GM18502 (cell line): ENCODE results near the gene CTDSPL.
"Not testable (repeated sequence)": the region's sequence is repeated elsewhere in the genome, so short reads cannot be mapped to it uniquely, and the experiment has no call there.

ENCODE experiments used
- ATAC-seq: cut with Tn5 transposase; IDR thresholded peaks from one replicate; pipeline ENCODE4 v1.9.1; 2021; ENCODE audit warnings: mild to moderate bottlenecking; ENCODE audit not compliant: unreplicated experiment, poor library complexity

The CTDSPL gene

DNA sequence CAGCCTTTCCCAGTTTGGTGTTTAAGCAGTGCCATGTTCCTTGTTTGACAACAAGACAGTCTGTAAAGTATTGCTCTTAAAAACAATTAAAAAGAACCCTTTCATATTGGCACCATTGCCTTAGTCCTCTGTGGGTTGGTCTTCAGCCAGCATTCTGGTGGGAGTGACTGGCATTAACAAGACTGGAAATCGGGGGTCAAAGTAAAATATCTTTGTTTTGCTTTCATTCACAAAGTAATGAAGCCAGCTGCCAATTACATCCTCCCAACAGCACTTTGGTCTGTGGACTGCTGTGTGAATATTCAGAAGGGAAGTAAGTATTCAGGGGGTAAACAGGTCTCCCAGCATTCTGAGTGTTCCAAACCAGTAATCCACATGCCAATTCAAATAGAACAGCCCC lies 120.7 kb downstream of the CTDSPL start:
- ATAC-seq = no peak

DNA sequence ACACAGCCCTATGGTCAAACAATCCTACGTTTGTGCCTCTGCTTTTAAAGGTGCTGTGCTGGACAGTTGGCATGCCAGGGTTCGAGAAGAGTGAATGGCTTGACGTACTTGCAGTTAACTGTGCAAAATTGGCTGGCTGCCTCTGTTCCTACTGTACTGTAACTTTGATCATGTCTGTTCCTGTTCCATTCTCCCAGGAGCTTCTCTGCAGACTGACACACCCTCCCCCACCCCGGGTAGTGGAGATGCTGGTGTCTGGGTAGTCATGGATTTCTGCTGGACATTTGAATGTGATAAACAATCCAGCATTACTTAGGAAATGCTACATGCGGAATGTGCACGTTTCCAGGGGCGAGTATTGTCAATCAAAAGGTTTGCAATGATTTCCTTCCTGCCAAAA lies 122.4 kb downstream of the CTDSPL start:
- no peak for ATAC-seq

DNA sequence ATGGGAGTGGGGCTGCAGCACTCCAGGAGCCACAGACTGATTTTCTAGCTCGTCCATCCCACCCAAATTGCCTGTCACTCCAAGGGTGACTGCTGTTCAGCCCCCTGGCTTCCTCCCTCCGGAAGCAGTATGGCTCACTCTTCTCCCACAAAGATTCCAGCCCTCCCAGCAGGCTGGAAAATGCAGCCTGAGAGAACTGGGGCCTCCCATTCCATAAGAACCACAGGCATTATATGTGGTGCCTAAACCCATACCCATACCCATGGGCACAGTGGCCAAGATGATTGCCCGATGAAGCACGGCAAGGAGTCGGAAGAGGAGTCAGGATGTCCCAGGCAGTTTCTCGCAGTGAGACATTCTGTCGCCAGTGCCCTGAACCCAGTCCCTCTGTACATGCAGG lies 122.9 kb downstream of the CTDSPL start:
- no peak for ATAC-seq

DNA sequence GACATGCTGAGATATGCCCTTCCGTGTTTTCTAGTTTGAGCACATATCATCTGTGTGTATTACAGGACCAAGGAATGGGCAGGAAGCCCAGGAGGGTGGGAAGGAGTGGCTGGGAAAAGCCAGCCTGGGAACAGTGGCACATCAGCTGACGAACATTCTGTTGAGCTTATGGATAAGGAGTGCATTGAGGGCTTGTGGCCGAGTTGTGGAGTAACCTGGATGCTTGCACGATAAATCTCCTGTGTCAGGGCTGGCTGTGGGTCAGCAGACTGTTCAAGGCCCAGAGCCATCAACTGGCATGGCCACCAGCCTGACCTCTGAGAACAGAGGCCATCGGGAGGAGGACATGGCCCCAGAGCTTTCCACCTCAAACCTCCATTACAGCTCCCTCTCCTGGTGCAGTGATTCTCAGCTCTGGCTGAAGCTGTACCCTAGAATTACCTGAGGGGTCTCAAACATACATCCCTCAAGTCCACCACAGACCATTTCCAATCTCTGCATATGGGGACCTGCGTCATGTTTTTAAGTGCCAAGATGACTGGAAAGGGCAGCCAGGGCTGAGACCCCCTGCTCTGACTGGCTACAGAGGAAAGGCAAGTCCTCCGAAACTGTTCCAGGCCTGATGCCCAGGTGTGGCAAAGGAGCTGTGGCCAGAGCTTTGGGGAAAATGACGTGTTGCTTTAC lies 124.1 kb downstream of the CTDSPL start:
- no peak for ATAC-seq

DNA sequence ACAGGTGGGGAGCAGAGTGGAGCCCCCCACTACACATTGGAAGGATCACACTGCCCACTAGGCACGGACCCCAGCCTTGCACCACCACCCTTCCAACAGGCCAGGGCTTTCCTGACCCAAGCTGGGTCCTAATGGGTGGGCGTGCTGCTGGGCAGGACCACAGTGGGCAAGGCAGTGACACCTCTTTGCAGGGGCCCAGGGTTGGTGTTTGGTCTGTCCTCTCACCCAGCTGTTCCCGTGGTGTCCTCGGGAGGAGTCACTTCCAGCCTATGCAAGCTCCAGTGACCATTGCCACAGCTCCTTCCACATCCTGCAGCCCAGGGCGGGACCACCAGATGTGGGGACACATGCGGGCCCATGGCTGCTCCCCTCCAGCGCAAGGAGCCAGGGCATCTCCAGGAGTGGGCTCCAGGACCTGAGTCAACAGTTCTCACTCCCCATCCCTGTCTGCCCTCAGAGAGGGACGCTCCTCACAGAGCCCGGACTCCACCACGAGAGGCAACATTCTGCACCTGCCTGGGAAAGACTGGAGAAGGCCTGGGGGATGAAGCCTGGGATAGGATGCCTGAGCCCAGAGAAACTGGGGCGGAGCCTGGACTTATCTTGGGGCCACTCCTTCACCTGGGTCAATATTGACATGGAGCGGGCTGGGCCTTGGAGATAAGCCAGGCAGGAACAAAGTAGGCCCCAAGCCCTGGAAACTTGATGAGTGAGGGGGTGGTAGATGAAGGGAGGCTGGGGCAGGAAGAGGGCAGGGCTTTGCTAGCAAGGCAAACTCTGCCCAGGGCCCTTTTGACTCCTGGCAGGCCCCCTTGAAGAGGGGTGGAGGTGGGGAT lies 125.0 kb downstream of the CTDSPL start:
- no peak for ATAC-seq

DNA sequence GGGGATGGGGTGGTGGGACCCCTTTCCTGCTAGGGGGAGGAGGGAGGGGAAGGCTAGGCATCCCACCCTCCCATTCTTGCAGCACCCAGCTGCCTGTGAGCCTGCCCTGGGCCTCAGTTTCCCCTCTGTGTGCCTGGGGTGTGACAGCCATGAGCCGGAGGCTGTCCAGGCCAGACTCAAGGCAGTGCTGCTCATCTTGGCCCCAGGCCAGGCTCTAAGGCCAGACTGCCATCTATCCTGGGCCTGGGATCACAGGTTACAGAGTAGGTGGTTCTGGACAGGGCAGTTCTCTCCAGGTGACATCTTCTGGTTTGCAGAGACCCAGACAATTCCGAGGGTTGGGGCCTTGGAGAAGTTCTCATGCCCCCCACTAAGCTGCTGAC lies 125.6 kb downstream of the CTDSPL start:
- ATAC-seq = no peak

DNA sequence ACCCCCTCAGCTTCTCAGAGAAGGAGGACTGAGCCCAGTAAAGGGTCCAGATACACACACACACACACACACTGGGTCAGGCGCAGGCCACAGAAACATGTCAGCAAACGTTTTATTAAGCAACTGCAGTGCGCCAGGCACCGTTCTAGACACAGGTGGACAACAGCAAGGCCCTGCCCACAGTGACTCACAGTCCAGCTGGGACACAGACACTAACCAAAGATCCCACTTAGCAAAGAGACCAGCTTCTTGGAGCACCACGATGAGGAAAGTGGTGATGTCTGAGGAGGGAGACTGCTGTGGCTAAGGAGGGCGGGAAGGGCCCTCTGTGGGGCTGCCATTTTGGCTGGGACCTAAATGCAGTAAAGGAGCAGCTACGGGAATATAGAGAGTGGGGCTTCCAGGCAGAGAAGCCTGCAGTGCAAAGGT lies 126.1 kb downstream of the CTDSPL start:
- ATAC-seq = no peak

DNA sequence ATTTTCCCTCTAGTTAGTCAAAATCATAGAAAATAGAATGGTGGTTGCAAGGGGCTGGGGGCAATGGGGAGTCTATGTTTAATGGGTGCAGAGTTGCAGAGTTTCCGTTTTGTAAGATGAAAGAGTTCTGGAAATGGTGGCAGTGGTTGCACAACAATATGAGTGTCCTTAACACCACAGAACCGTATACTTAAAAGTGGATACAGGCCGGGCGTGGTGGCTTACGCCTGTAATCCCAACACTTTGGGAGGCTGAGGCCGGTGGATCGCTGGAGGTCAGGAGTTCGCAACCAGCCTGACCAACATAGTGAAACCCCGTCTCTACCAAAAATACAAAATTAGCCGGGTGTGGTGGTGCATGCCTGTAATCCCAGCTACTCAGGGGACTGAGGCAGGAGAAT lies 126.7 kb downstream of the CTDSPL start:
- ATAC-seq = not testable (repeated sequence)

DNA sequence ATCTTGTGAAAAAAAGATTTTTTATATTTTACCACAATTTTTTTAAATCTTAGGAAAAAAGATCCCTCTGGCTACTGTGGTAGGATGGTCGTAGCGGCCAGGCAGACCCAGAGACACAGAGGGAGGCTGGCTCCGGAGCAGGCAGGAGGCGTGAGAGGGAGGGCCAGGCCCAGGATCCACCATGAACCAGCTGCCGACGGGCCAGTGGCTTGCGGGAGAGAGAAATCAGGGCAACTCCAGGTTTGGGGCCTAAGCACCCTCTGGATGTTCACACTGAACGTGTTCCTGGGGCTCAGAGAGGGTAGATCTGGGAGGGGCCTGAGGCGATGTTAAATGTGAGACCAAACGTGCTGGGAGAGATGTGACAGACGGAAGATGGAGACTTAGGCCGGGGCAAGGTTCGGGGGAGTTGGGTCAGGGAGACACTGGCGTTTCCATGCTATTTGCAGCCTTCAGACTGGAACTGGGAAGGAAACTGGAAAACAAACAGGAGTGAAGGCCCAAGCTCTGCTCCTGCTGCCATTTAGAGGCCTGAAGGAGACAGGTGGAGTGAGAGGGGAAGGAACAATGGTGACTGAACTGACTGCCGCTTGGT lies 127.3 kb downstream of the CTDSPL start:
- no peak for ATAC-seq

DNA sequence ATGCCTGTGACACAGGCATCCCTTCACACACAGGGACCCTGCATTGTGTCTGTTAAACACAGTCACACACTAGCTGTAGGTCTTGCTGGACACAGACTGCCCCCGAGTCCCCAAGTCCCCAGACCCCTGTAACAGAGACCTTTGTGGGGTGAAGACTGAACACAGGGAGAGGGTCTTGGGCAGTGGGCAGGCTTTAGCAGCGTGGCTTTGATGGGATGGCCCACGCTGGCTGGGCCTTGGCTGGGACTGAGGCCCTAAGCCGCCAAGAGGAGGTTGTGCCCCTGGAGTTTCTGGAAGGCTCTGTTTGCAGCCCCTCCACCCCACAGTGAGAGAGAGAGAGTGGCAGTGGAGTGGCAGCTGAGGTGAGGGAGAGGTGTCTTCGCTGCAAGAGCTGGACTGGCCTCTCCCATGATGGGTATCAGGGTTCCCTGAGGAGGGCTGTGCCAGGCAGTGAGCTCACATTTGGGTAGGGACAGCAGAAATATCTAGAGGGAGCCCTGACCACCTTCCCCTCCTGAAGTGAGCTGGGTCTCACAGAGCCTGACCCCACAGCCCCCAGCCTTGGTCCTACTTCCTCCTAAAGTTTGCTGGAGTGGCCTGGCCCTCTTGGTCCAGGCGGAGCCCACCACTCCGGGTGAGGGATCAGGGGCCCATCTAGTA lies 128.3 kb downstream of the CTDSPL start:
- ATAC-seq = no peak

DNA sequence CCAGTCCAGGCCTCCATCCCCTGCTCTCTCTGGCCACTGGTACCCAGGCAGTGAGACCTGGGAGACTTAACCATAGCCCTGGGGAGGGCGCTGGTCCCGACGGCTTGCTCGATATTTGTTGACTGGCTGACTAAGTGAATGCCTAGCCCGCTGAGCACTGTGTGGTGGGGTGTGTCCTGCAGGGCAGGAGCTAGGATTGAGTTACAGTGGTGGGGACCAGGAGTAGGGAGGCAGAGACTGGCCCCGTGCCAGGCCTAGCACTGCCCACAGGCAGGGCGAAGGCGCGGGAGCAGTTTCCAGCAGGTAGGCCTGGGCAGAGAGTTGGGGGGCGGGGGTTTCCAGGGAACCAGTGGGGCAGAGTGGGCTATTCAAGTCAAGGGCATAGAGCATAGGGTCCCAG lies 128.8 kb downstream of the CTDSPL start, which contains the start of gene VILL:
VILL (plus strand) TSS at position 260 of the 400 bp plus-strand sequence. CDS start 2,887 bp downstream, outside the sequence.
- ATAC-seq = no peak

DNA sequence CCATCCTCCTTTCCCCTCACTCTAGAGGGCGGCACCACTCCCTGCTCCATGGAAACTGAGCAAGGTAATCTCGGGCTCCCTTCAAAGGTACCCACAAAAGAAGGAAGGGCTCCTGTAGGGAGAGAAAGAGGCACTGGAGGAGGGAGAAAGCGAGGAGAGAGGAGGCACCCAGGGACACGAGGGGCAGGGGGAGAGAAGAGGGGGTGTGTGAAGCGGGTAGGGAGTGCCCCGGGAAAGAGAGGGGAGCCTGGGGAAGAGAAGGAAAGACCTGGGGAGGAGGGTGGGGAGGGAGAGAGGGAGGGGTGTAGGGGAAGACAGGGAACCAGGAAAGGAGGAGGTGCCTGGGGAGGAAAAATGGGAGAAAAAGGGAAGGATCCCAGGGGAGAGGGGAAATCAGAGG lies 129.4 kb downstream of the CTDSPL start:
- ATAC-seq = no peak

DNA sequence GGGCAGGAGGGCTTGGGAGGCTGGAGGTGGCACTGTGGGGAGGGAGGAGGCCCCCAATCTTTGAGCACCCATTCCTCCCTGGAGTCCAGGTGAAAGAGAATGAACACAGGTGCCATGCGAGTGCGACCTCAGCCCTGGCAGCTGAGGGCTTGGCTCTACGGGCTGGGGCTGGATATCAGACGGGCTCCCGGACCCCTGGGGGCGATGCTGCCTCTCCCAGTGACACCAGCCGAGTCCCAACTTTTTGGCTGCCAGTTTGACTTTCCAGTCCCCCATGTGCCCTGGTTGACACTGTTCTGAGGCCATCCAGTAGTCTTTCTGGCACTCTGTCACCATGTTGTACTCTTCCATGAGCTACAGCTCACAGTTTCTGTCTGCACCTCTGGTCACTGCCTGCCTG lies 130.1 kb downstream of the CTDSPL start:
- ATAC-seq = no peak

DNA sequence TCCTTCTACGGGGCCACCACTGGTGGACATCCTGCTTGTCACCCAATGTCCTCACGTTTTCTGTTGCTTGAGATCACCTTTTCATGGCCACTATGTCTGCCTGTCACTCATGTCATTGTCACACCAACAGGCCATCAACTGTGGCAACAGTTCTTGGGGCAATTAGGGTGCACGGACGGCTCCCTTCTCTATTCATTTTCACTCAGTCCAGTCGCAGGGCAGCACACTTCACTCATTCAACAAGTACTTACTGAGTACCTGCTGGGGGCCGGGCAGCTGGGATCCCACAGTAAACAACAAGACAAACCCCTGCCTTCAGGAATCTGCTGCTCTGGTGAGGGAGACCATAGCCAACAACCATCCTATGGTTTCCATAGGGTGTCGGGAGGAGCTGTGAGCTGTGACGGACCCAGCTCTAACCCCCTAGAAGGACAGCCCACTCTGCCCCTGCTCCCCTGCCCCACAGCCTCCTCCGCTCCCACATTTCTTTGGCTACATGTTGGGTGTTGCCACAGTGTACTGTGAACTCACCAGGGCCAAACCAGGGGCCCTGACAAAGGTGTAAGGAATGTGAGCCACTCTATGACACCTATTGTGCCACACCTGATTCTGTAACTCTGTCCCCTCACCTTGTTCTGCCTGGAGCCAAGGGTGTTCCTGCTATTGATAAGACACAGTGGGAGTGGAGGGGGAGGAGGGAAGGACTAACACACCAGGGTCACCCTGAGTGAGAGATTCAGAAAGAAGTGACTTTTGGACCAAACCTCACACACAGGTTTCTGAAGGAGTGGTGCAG lies 130.8 kb downstream of the CTDSPL start:
- no peak for ATAC-seq

DNA sequence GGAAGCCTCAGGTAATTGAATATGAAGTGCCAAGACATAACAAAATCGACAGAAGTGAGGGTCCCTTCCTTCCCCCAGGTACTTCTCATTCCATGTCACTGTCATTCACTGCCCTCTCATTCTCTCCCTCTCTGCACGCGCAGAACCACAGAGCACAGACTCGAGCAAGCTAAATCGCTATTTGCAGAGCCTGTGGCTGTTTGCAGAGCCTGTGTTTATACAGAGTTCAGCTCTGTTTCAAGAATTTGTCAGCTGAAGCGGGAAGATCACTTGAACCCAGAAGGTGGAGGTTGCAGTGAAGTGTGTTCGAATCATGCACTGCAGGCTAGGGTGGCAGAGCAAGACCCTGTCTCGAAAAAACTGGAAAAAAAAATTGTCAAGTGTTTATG lies 131.4 kb downstream of the CTDSPL start:
- ATAC-seq = no peak

DNA sequence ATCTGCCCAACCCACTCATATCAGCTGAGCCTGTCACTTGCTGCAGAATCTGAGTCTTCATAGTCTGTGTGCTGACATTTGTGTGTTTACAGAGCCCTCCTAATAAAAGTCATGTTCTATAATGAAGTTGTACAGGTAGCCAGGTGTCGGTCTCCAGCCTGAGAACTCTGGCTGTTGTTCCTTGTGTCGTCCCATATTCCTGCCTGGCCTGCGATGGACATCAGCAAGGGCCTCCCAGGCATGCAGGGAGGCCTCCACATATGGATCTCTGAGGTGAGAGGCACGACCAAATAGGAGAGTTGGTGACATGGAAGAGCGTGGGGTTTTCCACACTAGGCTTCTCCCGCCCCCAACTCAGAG lies 131.8 kb downstream of the CTDSPL start:
- no peak for ATAC-seq

DNA sequence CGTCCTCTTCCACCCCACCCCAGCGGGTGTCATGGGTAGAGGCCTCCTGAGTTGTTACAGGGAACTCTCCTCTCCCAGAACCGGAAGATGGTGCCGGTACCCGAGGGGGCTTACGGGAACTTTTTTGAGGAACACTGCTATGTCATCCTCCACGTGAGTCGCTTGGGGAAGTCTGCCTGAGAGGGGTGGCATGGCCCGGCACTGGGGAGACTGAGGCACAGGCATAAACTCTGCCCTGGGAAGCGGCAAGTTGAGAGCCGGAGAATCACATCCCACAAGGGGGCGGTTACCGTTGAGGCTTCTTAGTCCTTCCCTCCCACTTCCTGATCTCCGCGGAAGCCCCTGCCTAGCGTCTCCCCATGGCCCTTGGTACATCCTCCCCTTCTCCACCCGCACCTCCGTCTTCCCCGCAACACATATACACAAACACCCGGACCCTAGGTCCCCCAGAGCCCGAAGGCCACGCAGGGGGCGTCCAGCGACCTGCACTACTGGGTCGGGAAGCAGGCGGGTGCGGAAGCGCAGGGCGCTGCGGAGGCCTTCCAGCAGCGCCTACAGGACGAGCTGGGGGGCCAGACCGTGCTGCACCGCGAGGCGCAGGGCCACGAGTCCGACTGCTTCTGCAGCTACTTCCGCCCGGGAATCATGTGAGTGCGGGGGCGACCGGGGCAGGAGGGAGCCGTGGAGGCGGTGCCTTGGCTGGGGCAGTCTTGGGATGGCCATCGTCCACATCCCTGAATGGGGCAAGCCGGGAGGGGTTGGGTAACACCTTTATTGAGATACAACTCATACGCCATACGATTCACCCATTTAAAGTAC lies 132.3 kb downstream of the CTDSPL start:
- peak; percentile 71 for ATAC-seq

DNA sequence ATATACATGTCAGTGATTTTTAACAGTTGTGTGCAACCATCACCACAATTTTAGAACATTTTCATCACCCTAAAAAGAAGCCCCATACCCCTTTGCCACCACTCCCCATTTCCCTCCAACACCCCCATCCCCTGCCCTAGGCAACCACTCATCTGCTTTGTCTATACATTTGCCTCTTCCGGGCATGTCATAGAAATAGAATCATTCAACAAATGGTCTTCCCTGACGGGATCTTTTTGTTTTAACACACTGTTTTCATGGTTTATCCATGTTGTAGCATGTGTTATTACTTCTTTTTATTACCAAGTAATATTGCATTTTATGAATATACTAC lies 132.9 kb downstream of the CTDSPL start:
- ATAC-seq = peak; percentile 3
